SK-MEL-5 (cell line): ENCODE results near the gene RHO. TPM values are rescaled to one million over a fixed set of nuclear protein-coding genes. Genes with fewer than 3 reads are reported as not detected.

ENCODE experiments used
- DNase-seq: peaks from one replicate; pipeline ENCODE4 v3.0.0-alpha.2; 2016; ENCODE audit warnings: low read depth, low spot score
- in situ Hi-C: cut with HindIII; loops from 2 replicates; pipeline ENCODE4 v1.10.0; 2016; ENCODE audit warnings: low sequenced_read_pairs, high pct_unique_total_duplicates, low pct_unique_long_range_greater_than_20kb
- total RNA-seq: library from RNA; depleted of rRNA; stranded (reverse); fragments of >200 nt; shearing (Covaris generic); gene quantifications from 2 replicates; pipeline ENCODE4 v1.2.3, GENCODE V29; 2014

RHO gene
- total RNA-seq, 1 experiment from 2014 or later, result not detected

GRCh38 chr3:129552287-129553050 is 24.0 kb downstream of the RHO start:
- in situ Hi-C loops, result no loop called here
- no peak for DNase-seq

DNA sequence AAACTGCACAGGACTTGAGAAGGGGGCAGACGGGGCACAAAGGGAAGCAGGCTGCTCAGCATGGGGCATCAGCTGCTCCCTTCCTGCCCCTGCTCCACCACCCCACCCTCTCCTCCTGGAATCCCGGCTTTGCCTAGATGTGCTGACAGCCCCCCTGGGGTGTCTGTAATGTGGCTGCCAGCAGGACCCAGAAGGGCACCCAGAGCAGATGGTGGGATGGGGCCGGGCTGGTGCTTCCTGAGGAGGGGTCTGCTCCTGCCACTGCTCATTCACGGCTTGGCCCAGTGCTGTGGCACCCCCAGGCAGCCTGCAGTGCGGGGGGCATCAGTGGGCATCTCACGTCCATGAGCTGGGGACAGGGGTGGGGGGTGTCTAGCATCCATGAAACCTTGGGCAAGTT is 24.7 kb downstream of the RHO start:
- in situ Hi-C loops, result no loop called here
- DNase-seq, result no peak

- no peak for DNase-seq
- in situ Hi-C loops, result no loop called here
Observed at GRCh38 chr3:129553719-129554118, 25.3 kb downstream of the RHO start.

GRCh38 chr3:129554356-129555152 is 26.1 kb downstream of the RHO start:
- no peak for DNase-seq
- in situ Hi-C loops, result no loop called here

- DNase-seq, result no peak
- in situ Hi-C loops, result no loop called here
Observed at GRCh38 chr3:129555153-129555550, 26.7 kb downstream of the RHO start.

DNA sequence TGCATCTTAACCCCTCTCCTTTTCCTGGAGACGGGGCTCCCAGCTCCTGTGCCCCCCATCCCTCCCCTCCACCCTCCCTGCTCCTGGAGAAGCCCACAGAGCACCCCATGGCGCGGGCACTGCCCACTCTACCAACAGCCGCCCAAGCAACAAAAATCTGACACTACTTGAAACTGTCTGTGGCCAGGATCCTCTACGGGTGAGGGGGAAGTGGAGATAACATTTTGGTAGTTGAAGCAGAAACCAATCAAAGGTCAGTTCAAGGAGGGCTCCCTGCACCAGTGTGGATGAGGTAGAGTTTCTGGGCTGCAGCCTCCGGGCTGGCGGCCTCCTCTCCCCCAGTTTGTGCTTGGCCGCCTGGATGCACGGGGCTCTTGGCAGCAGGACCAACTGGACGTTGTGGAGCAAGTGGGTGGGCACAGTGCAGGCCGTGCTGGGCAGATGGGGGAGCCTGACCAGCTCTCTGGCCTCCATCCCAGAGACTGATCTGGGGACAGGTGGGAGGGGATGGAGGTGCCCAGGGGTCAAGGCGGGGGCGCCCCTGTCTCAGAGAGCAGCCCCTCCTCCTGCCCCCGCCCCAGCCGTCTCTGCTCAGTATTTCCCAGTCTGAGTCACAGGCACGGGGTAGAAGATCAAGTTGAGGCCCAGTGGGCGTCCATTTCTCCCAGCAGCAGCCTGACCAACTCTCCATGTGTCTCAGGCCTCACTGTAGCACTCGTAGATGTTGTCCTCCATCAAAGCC is 27.3 kb downstream of the RHO start:
- in situ Hi-C loops, result no loop called here
- no peak for DNase-seq

DNA sequence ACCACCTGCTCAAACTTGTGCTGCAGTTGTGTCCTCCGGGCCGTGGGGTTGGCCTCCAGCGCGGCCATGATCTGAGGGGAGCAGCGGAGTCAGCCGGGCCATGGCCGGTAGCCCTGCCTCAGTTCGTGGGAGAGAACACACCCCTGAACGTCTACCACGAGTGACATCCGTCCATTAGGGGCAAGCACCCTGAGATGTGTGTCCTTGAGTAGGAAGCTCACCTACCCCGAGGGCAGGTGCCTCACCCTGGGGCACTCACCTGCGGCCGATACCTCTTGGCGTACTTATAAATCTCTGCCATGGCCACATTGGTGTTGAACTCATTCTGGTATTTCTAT is 27.9 kb downstream of the RHO start:
- in situ Hi-C loops, result no loop called here

DNA sequence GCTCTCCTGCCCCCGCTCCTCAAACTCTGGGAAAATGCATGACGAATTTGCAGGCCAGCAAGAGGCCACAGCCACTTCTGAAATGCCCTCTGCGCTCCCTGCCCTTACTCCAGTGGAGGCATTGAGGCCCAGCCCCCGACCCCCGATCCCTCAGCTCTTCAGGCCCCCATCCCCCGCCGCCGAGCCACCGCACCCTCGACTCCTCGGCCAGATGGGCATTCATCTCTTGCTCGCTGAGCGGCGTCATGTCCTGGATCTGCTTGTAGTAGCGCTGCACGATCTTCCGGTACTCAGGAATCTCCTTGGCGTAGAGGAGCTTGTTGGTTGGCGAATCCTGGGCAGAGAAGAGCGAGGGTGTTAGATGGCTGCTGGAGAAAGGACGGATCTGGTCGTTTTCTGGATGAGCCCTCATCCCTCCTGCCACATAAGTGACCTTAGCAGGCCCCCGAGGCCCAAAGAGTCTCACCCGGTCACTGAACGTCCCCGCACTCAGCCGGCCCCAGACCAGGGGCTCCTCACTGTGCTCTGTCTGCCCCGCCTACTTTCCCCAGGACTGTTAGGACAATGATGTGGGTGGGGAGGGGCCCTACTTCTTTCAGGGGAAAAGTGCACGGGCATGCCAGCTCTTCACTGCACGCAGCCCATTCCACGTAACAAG is 28.6 kb downstream of the RHO start:
- in situ Hi-C loops, result no loop called here
- DNase-seq, result no peak

More for the DNA sequence above, 27.9 kb downstream of the RHO start:
- DNase-seq, result no peak

GRCh38 chr3:129557548-129557894 is 29.1 kb downstream of the RHO start:
- in situ Hi-C loops, result no loop called here
- DNase-seq, result no peak

GRCh38 chr3:129558081-129558771 is 29.8 kb downstream of the RHO start:
- in situ Hi-C loops, result no loop called here
- DNase-seq, result no peak

GRCh38 chr3:129558772-129559564 is 30.5 kb downstream of the RHO start:
- DNase-seq, result no peak
- in situ Hi-C loops, result no loop called here

- in situ Hi-C loops, result no loop called here
- no peak for DNase-seq
Observed at GRCh38 chr3:129559565-129560079, 31.2 kb downstream of the RHO start.

- no peak for DNase-seq
- in situ Hi-C loops, result no loop called here
Observed at GRCh38 chr3:129560269-129560787, 31.9 kb downstream of the RHO start.

DNA sequence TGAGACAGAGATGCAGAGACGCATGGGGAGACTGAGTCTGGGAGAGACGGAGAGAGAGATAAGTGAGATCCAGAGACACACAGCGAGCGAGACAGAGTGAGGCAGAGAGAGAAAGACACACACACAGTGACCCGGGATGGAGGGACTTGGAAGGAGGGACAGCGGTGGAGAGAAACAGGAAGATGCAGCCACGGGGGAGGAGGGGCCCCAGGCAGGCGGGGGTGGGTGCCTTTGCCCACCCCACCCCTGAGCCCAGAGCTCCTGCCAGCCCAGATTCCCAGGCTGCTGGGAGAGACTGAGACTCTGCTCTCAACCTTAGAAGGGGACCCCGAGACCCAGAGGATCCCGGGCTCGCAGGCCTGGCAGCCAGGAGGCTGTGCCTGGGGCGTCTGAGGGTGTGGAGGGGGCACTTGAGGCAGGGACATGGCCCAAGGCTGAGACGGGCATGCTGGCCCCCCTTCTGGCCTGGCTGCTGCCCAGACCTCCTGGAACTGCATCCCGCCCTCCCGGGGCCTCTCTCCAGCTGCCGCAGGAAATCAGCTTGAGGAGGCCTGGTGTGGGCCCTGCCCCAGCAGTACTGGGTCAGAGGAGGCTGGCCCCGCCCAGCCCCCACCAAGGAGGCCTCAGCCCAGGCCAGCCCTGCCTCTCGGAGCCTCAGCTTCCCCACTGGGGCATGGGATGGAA is 32.6 kb downstream of the RHO start:
- in situ Hi-C loops, result no loop called here
- no peak for DNase-seq

GRCh38 chr3:129561619-129562248 is 33.3 kb downstream of the RHO start:
- no peak for DNase-seq
- in situ Hi-C loops, result no loop called here

DNA sequence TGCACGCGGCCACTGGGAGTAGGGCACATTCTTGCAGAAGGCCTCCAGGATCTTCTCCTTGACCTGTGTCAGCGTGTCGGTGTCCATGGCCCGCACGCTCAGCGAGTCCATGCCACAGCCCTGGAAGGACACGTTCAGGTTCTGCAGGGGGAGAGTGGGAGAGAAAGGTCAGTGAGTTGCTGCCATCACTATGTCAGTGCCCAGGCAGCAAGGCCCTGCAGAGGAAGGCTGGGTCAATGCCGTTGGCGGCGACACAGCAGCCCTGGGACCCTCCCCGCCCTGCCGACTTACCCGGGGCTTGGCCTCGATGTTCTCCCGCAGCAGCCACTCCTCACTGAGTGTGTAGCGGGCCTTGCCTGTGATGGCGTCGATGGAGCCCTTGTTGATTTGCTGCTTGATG is 34.4 kb downstream of the RHO start:
- DNase-seq, result no peak
- in situ Hi-C loops, result no loop called here
